GM06990 (cell line): ENCODE measurements around the gene FAM228A.
"Not testable (repeated sequence)": the region's sequence is repeated elsewhere in the genome, so short reads cannot be mapped to it uniquely, and the experiment has no call there.

ENCODE experiments used
- DNase-seq: peaks from one replicate; pipeline ENCODE4 v3.0.0-alpha.2; 2011; ENCODE audit not compliant: insufficient read length; ENCODE audit errors: extremely low read depth
- H3K27me3 ChIP-seq: replicated peaks from 2 replicates; pipeline ENCODE4 v1.6.0; 2011; ENCODE audit warnings: low read length; ENCODE audit not compliant: control insufficient read depth, insufficient read depth
- H3K36me3 ChIP-seq: 2 replicates; pipeline ENCODE4 v1.5.1; 2011; ENCODE audit warnings: low read length; ENCODE audit not compliant: control insufficient read depth, insufficient read depth
- H3K4me3 ChIP-seq: replicated peaks from 2 replicates; pipeline ENCODE4 v1.5.1; 2011; ENCODE audit warnings: low read depth, mild to moderate bottlenecking, control low read depth, low read length
- CTCF ChIP-seq: IDR thresholded peaks from 2 replicates; pipeline ENCODE4 v1.5.1; 2011; ENCODE audit warnings: low read length, control low read depth, mild to moderate bottlenecking, inconsistent platforms; ENCODE audit not compliant: insufficient read depth, poor library complexity, severe bottlenecking

The FAM228A gene

DNA sequence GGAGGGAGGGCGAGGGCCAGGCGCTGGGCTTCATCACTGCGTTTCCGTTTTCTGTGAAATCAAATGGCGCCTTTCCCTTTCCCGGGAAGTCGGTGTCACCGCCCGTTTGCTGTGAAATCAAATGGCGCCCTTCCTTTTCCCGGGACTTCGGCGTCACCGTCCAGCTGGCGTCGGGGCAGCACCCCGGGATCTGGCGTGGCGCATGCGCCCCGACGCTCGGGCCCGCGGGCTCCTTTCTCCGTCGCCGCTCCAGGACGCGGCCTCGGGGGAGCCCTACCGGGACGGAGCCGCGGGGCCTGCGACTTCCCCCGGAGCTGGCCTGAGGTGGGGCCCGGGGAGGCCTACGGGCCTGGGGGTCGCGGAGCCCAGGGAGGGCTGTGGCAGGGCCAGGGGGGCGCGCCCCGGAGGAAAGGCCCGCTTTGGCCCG is at the start of gene FAM228A:
Gene FAM228A, plus strand, starts transcription at position 203 of the 427 bp plus-strand sequence. CDS start 428 bp downstream, outside the sequence.
- H3K27me3 ChIP-seq = no peaks in the 10 kb centered on the region
- TF ChIP-seq CTCF = no peak
- no peak for DNase-seq
- H3K4me3 ChIP-seq = no peak within 1 kb of the TSS
- no peaks in the 10 kb centered on the region for H3K36me3 ChIP-seq

- H3K27me3 ChIP-seq = no peaks in the 10 kb centered on the region
- no peak for TF ChIP-seq CTCF
- H3K36me3 ChIP-seq = no peaks in the 10 kb centered on the region
- no peak overlapping the region for H3K4me3 ChIP-seq
- no peak for DNase-seq
These were observed 48.9 kb upstream of the FAM228A start for GRCh38 chr2:24125956-24126355.

GRCh38 chr2:24132543-24132942 is 42.3 kb upstream of the FAM228A start:
- H3K27me3 ChIP-seq = no peaks in the 10 kb centered on the region
- no peak for DNase-seq
- no peaks in the 10 kb centered on the region for H3K36me3 ChIP-seq
- H3K4me3 ChIP-seq = no peak overlapping the region
- no peak for TF ChIP-seq CTCF

GRCh38 chr2:24140305-24140704 is 34.5 kb upstream of the FAM228A start:
- not testable (repeated sequence) for H3K36me3 ChIP-seq, DNase-seq, H3K27me3 ChIP-seq

GRCh38 chr2:24147364-24147763 is 27.5 kb upstream of the FAM228A start:
- Histone ChIP-seq H3K36me3 (no peaks in the 10 kb centered on the region; the same call in 1 of the 2 replicates), H3K27me3 (no peaks in the 10 kb centered on the region), H3K4me3 (no peak overlapping the region)
- no peak for TF ChIP-seq CTCF
- no peak for DNase-seq

More at GRCh38 chr2:24140305-24140704, 34.5 kb upstream of the FAM228A start:
- H3K4me3 ChIP-seq = not testable (repeated sequence)

DNA sequence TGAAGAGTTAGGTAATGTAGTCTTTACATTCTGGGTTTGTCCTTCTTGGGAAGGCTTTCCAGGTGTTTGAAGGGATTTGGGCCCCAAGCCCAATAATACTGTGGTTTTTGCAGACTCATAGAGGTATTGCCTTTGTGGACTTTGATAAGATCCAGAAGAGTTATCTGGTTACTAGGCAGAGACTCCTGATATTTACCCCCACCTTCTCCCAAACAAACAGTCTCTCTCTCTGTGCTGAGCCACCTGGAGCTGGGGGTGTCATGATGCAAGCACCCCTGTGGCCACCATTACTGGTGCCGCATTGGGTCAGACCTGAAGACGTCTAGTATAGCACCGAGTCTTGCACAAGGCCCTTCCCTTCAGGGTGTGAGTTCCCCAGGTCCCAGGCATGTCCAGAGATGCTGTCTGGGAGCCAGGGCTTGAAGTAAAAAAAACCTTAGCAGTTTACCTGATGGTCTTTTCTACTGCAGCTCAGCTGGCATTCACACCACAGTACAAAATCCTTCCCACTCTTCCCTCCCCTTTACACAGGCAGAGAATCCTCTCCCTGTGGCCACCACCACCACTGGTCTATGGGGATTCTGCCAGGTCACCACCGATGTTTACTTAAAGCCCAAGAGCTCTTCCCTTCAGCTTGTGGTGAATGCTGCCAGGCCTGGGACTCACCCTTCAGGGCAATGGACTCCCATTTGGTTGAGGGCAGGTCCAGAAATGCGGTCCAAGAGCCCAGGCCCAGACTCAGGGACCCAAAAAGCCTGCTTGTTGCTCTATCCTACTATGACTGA is 22.2 kb upstream of the FAM228A start:
- no peak for TF ChIP-seq CTCF
- no peaks in the 10 kb centered on the region for H3K27me3 ChIP-seq
- no peak overlapping the region for H3K4me3 ChIP-seq
- DNase-seq = no peak
- no peaks in the 10 kb centered on the region for H3K36me3 ChIP-seq
